Activated CD8-positive, alpha-beta memory T cell treated with anti-CD3 and anti-CD28 coated beads for 1 hour (primary cell): ENCODE measurements around the gene NDFIP1.
"Not testable (repeated sequence)": the region's sequence is repeated elsewhere in the genome, so short reads cannot be mapped to it uniquely, and the experiment has no call there.

ENCODE experiments used
- DNase-seq, 2 donors: peaks; one replicate each; pipeline ENCODE4 v3.0.0-alpha.2; 2020; ENCODE audit warnings: low read depth in 1 of 2; ENCODE audit errors: extremely low read depth in 1 of 2

NDFIP1 gene

DNA sequence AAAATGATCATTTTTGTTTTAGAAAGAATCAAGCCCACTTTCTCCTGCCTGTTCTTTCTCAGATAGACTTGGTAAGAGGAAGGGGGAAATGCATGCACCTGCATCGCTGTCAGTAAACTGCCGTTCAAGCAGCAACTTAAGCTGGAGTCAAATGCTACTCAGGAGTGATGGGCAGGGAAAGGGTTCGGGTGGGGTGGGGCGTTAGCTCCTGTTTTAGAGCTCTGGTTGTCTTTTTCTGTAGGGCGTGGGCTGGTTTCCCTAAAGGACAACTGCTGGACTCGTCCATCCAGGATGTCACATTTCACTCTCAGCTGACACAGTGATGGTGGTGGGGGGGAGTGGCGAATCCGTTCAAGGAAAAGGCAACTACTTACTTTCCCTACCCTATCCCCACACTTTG is 75.0 kb downstream of the NDFIP1 start:
- no peak for DNase-seq

DNA sequence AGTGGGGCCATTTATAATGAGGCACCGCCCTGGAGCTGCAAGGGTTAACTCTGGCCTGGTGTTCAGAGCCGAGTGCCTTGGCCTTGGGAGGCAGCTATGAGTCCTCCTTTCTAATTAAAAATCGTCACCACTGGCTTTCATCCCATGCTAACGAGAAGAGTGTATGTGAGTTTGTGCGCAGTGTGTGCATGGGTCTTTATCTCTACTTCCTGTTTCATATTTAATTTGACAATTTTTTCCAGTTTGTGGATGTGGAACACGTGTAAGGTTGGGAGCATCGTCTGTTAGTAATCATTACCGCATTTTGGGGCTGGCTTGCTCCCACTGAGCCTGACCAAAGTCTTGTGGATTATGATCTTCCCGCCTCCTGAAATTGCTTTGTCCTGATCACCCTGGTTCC is 76.4 kb downstream of the NDFIP1 start:
- DNase-seq, result no peak

- no peak for DNase-seq
These were observed 77.9 kb downstream of the NDFIP1 start for GRCh38 chr5:142186514-142186856.

DNA sequence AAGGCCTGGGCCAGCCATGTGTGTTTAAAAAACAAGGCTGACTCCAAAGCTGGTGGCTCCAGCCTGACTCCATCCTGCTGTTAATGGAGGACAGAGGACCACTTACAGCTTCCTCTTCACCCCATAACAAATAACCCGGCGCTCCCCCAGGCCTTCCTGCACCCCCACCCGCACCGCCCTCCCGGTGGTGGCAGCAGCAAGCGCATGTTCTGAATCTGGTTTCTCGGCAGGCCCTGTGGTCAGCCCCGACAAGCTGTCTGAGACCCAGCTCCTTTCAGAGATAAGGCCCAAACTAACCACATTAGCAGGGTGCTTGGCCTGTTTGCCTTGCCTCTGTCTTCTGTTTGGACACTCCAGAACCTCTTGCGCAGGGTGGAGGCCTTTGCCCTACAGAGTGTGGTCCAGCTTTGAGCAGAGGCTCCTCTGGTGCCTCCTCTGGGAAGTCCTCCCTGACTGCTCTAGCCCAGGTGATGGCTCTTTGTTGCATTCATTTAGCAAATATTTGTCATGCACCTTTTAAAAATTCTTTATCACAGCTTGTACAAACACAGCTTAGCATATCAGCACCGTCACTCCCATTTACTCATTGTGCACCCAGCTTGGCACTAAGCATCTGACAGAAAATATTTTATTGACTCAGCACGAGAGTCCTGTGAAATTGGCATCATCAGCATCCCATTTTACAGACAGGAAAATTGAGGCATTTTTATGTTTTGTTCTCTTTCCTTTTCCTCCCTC is 78.4 kb downstream of the NDFIP1 start:
- DNase-seq, result no peak

DNA sequence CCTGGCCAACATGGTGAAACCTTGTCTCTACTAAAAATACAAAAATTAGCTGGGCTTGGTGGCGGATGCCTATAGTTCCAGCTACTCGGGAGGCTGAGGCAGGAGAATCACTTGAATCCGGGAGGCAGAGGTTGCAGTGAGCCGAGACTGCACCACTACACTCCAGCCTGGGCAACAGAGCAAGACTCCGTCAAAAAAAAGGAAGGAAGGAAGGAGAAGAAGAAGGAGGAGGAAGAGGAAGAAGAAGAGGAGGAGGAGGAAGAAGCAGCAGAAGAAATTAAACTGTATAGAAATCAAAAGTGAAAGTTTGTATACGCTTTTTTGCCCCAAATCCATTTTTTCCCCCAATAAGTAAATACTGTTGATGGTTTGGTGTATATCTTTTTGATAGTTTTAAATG is 80.1 kb downstream of the NDFIP1 start:
- not testable (repeated sequence) for DNase-seq

DNA sequence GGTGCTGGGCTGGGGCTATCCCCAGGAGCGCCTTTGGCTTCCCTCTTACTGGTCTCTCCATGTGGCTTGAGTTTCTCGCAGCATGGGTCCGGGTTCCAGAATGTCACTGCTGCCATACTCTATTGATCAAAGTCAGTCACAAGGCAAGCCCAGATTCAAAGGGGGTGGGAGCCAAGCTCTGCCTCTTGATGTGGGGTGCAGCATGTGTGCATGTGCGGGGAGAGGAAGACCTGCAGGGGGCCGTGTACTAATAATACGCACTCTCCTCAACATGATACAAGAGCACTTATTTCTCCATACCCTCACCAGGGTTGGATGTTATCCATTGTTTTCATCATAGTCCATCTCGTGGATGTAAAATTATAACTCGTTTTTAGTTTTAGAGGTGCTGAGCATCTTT is 81.2 kb downstream of the NDFIP1 start:
- no peak for DNase-seq

GRCh38 chr5:142191776-142192175 is 83.2 kb downstream of the NDFIP1 start:
- DNase-seq, result no peak

DNA sequence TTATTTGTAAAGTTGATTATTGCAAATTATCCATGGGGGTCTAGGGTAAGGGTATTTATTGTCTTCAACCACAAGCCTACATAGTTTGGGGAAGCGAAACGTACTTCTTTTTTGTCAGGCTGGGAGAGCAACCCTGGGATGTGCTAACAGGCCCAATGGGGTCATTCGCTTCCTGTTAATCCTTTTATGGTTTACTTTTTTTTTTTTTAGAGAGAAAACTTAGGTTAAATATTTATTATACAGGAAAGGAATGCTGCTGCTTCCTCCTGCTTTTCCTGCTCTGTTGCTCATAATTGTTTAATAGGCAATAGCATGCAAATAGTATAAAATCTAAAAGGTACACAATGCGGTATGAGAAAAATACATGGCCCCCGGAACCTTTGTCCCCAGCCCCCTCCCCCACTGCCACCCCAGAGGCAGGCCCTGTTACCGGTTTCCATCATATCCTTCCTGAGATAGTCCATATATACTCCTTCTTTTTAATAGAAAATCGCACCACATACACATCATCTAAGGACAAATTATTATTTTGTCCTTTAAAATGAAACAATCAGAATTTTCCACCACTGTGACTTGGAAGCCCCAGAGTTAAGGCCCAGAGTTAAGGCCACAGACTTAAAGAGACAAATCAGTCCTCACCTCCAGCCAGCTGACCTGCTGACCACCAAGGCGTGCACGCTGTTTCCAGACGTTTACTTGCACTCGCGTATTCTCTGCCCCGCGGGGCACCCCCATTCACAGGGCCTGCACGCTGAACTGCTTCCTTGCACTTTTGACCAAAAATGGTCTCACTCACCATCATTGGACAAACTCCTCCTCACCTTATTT is 83.9 kb downstream of the NDFIP1 start:
- DNase-seq, result no peak

DNA sequence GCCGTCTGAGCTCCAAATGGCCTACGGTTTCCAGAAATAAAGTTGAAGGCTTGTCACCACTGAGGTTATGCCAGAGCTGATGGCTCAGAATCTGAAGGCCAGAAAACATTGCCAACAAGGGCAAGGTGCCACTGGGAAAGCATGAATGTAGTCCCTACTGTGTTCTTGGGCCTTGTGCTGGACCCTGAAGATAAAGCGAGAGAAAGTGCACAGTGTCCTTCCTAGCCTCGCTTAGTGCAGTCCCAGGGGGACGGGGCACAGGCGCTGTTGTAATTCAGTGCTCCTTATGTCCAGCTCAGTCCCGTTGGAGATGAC is 84.5 kb downstream of the NDFIP1 start:
- DNase-seq, result no peak

- no peak for DNase-seq
These were observed 88.5 kb downstream of the NDFIP1 start for GRCh38 chr5:142197098-142197497.

DNA sequence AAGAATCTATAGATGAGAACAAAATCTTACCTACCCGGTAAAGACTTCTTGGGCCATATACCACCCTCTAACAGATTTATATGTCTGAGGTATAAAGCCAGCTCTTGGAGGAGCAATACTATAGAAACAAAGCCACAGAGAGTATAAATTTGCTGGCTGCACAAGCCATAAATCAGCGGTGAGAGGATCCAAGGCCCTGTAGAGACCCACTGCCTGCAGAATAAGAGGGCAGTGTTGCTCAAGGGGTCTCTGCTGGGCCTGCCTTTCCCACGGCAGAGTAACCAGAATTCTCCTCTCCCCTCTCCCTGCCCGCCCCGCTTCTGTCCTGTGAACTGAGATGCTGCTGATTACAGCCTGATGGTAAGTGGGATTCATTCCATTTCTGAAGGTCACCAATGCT is 89.2 kb downstream of the NDFIP1 start:
- no peak for DNase-seq

- no peak for DNase-seq
These were observed 90.8 kb downstream of the NDFIP1 start for GRCh38 chr5:142199388-142199787.

GRCh38 chr5:142200387-142200786 is 91.8 kb downstream of the NDFIP1 start:
- no peak for DNase-seq

DNA sequence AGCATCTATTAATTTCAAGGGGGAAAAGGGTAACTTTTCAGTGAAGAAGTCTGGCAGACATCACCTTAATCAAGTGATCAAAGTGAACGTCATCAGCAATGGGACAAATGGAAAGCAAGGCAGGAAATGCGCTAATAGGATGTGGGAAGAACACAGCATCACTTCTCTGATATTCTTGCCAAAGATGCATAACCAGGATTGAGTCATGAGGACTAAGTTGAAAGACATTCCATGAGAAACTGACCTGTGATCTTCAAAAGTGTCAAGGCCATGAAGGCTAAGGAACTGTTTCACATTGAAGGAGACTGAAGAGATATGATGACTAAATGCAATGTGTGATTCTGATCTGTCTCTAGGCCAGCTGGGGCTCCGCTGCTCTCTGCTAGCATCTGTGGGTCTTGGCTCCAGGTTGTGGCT is 92.9 kb downstream of the NDFIP1 start:
- no peak for DNase-seq

GRCh38 chr5:142202282-142202681 is 93.7 kb downstream of the NDFIP1 start:
- DNase-seq, result no peak
